Measurements from ENCODE around the gene LGI4. TPM values are rescaled to one million over a fixed set of nuclear protein-coding genes. Genes with fewer than 3 reads are reported as not detected.

The LGI4 gene
- total RNA-seq, 1 experiment from 2014 or later, result 0.32 TPM

DNA sequence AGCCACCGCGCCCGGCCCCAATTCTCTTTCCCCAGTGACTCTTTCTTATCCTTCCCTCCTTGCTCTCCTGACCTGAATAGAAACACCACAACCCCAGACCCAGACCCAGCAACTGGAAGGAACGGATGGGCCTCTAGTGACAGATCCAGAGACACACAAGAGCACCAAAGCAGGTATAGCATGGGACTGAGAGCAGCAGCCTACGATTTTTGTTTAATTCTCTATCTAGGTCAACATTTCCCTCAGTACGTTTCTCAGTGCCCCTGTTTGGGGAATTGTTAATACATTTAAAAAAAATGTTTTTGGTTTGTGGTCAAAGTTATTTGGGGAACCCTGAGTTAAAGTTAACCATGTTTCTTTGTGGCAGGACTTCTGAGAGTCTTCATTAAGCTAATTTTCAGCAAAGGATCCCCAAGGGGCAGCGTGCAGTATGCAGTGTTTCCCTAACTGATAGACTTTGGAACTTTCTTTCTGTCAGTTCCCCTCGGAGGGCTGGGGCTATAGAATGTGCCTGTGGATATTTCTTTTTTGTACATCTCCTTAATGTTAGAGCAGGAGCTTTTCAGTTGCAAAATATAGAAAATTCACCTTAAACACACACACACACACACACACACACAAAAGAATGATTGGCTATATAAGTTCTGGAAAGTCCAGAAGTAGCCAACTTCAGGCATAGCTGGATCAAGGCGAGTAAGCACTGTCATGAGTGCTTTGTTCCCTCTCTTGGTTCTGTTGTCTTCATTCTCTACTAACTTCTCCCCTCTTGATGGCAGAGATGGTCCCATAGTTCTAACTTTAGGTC lies 26.0 kb upstream of the LGI4 start:
- H3K79me2 ChIP-seq (ENCODE audit: insufficient read depth, low read length), result peaks cover 15% of the 10 kb centered on the region; the same call in 1 of the 2 replicates
- CTCF ChIA-PET, result no interaction called here
- no peak overlapping the region for H3K4me3 ChIP-seq (replicated peaks in 1 of 2; ENCODE audit: low read depth in 1 of 2, low read length in 2 of 2)
- intact Hi-C loops (cut with micrococcal nuclease), result loop anchor here (5.0 kb wide), 1 partner anchor 86 kb away; the partner anchor contains the start of gene LSR
- H4K20me1 ChIP-seq (ENCODE audit: insufficient read depth), result no peaks in the 10 kb centered on the region
- H3K9me2 ChIP-seq (ENCODE audit: insufficient read depth), result no peaks in the 10 kb centered on the region
- peaks cover 13 to 63% of the 10 kb centered on the region in 2 experiments for H3K36me3 ChIP-seq (ENCODE audit: control insufficient read depth in 1 of 2, insufficient read depth in 2 of 2, low read length in 2 of 2)
- RAD21 ChIA-PET (ENCODE audit: low non-redundant PET in 1 of 2, low total read pairs in 2 of 2, uncharacterized antibody in 2 of 2, unreplicated experiment in 2 of 2), result interaction anchor here in 1 of 2 experiments (0.9 kb wide), 1 partner anchor 20 kb away, joined by 3 read pairs; no protein-coding TSS in a partner anchor
- H3K27ac ChIP-seq (ENCODE audit: low read depth, low read length), result no peak overlapping the region
- no peak overlapping the region for H3K4me2 ChIP-seq (ENCODE audit: low read length)
- TF ChIP-seq, protein P1, sequence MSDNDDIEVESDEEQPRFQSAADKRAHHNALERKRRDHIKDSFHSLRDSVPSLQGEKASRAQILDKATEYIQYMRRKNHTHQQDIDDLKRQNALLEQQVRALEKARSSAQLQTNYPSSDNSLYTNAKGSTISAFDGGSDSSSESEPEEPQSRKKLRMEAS (IDR thresholded peaks at IDR 0.05), result no peak
- TF ChIP-seq ZNF274 (IDR thresholded peaks at IDR 0.05; ENCODE audit: low read depth, low read length) (no peak), ELF1 (IDR thresholded peaks at IDR 0.05; ENCODE audit: borderline replicate concordance, low read depth) (no peak), CEBPB (IDR thresholded peaks at IDR 0.05; ENCODE audit: low read depth) (no peak), RAD21 (IDR thresholded peaks at IDR 0.05; ENCODE audit: low read depth) (no peak), EZH2 (IDR thresholded peaks at IDR 0.05) (no peak), TCF7L2 (IDR thresholded peaks at IDR 0.05; ENCODE audit: borderline replicate concordance, extremely low read depth, insufficient read depth, insufficient read length) (no peak), SP1 (IDR thresholded peaks at IDR 0.05; ENCODE audit: low read depth) (no peak), FOSL1 (IDR thresholded peaks at IDR 0.05; ENCODE audit: low read depth) (no peak), YY1 (IDR thresholded peaks at IDR 0.05; ENCODE audit: extremely low read depth, insufficient replicate concordance, low read depth, low read length) (no peak), SRF (IDR thresholded peaks at IDR 0.05; ENCODE audit: low read depth) (no peak), POLR2A (IDR thresholded peaks at IDR 0.05; ENCODE audit: borderline replicate concordance, extremely low read depth, insufficient read depth, insufficient read length) (no peak), ZFX (IDR thresholded peaks at IDR 0.05) (no peak)
- TF ChIP-seq, protein P2, sequence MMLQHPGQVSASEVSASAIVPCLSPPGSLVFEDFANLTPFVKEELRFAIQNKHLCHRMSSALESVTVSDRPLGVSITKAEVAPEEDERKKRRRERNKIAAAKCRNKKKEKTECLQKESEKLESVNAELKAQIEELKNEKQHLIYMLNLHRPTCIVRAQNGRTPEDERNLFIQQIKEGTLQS (IDR thresholded peaks at IDR 0.05), result no peak
- TF ChIP-seq, protein P3, sequence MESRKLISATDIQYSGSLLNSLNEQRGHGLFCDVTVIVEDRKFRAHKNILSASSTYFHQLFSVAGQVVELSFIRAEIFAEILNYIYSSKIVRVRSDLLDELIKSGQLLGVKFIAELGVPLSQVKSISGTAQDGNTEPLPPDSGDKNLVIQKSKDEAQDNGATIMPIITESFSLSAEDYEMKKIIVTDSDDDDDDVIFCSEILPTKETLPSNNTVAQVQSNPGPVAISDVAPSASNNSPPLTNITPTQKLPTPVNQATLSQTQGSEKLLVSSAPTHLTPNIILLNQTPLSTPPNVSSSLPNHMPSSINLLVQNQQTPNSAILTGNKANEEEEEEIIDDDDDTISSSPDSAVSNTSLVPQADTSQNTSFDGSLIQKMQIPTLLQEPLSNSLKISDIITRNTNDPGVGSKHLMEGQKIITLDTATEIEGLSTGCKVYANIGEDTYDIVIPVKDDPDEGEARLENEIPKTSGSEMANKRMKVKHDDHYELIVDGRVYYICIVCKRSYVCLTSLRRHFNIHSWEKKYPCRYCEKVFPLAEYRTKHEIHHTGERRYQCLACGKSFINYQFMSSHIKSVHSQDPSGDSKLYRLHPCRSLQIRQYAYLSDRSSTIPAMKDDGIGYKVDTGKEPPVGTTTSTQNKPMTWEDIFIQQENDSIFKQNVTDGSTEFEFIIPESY (IDR thresholded peaks at IDR 0.05; ENCODE audit: extremely low read depth, insufficient replicate concordance, low read length), result no peak
- TF ChIP-seq, protein P4, sequence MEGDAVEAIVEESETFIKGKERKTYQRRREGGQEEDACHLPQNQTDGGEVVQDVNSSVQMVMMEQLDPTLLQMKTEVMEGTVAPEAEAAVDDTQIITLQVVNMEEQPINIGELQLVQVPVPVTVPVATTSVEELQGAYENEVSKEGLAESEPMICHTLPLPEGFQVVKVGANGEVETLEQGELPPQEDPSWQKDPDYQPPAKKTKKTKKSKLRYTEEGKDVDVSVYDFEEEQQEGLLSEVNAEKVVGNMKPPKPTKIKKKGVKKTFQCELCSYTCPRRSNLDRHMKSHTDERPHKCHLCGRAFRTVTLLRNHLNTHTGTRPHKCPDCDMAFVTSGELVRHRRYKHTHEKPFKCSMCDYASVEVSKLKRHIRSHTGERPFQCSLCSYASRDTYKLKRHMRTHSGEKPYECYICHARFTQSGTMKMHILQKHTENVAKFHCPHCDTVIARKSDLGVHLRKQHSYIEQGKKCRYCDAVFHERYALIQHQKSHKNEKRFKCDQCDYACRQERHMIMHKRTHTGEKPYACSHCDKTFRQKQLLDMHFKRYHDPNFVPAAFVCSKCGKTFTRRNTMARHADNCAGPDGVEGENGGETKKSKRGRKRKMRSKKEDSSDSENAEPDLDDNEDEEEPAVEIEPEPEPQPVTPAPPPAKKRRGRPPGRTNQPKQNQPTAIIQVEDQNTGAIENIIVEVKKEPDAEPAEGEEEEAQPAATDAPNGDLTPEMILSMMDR (IDR thresholded peaks at IDR 0.05 in 2 of 3, conservative IDR thresholded peaks at IDR 0.05 in 1 of 3; ENCODE audit: borderline replicate concordance in 1 of 3, insufficient read depth in 1 of 3, low read depth in 2 of 3, low read length in 2 of 3), result no peak
- DNase-seq (ENCODE audit: low read depth, low spot score) (no peak), ATAC-seq (no peak)
- POLR2A ChIA-PET, result no interaction called here
- no peaks in the 10 kb centered on the region for H3K27me3 ChIP-seq (ENCODE audit: insufficient read depth, low read length)
- H3K9me3 ChIP-seq (ENCODE audit: control insufficient read depth in 1 of 2, insufficient read depth in 1 of 2, low read depth in 1 of 2, low read length in 2 of 2), result peaks cover 0 to 4% of the 10 kb centered on the region in 2 experiments; a peak in 1 of 4 replicates
- H2AFZ ChIP-seq (ENCODE audit: low read depth, low read length, poor library complexity, severe bottlenecking), result no peak overlapping the region
- H3K4me1 ChIP-seq (ENCODE audit: control insufficient read depth in 1 of 2, insufficient read depth in 2 of 2, low read length in 2 of 2), result peaks cover 31 to 58% of the 10 kb centered on the region in 2 experiments
- TSS peak; percentile 0 for BruUV-seq (replicated peaks)
- H3K9ac ChIP-seq (ENCODE audit: low read length), result no peak overlapping the region
